Fibroblast of villous mesenchyme (primary cell): ENCODE results near the gene COBL. TPM values are rescaled to one million over a fixed set of nuclear protein-coding genes. Genes with fewer than 3 reads are reported as not detected.

ENCODE experiments used
- DNase-seq: peaks from one replicate; pipeline ENCODE4 v3.0.0-alpha.2; 2010; ENCODE audit warnings: low read depth
- H3K4me3 ChIP-seq: 2 replicates; pipeline ENCODE4 v1.5.1; 2011; ENCODE audit warnings: low read depth, mild to moderate bottlenecking, low read length
- total RNA-seq: library from RNA; depleted of rRNA; stranded (reverse); fragments of >200 nt; gene quantifications from 2 replicates; pipeline ENCODE4 v1.2.3, GENCODE V29; 2012
- TF ChIP-seq, protein P1 (sequence below): IDR thresholded peaks from 2 replicates; pipeline ENCODE4 v1.5.1; 2012; ENCODE audit warnings: low read depth, mild to moderate bottlenecking, low read length; ENCODE audit not compliant: insufficient read depth

Gene COBL
- total RNA-seq, 1 donor: not detected

DNA sequence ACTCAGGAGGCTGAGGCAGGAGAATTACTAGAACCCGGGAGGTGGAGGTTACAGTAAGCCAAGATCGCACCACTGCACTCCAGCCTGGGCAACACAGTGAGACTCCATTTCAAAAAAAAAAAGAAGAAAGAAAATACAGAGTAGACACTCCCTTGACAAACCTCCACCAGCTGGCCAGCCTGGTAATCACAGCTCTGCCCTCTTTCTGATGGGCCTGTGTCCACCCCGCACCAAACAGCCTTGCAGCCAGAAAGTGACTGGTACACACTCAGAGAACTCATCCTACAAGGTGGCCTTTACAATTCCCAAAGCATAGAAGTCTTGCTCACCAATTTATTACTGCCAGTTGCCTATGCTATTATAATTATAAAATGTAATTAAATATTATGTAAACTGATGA is 66.6 kb downstream of the COBL start:
- no peak for DNase-seq
- TF ChIP-seq, protein P1, sequence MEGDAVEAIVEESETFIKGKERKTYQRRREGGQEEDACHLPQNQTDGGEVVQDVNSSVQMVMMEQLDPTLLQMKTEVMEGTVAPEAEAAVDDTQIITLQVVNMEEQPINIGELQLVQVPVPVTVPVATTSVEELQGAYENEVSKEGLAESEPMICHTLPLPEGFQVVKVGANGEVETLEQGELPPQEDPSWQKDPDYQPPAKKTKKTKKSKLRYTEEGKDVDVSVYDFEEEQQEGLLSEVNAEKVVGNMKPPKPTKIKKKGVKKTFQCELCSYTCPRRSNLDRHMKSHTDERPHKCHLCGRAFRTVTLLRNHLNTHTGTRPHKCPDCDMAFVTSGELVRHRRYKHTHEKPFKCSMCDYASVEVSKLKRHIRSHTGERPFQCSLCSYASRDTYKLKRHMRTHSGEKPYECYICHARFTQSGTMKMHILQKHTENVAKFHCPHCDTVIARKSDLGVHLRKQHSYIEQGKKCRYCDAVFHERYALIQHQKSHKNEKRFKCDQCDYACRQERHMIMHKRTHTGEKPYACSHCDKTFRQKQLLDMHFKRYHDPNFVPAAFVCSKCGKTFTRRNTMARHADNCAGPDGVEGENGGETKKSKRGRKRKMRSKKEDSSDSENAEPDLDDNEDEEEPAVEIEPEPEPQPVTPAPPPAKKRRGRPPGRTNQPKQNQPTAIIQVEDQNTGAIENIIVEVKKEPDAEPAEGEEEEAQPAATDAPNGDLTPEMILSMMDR: no peak

DNA sequence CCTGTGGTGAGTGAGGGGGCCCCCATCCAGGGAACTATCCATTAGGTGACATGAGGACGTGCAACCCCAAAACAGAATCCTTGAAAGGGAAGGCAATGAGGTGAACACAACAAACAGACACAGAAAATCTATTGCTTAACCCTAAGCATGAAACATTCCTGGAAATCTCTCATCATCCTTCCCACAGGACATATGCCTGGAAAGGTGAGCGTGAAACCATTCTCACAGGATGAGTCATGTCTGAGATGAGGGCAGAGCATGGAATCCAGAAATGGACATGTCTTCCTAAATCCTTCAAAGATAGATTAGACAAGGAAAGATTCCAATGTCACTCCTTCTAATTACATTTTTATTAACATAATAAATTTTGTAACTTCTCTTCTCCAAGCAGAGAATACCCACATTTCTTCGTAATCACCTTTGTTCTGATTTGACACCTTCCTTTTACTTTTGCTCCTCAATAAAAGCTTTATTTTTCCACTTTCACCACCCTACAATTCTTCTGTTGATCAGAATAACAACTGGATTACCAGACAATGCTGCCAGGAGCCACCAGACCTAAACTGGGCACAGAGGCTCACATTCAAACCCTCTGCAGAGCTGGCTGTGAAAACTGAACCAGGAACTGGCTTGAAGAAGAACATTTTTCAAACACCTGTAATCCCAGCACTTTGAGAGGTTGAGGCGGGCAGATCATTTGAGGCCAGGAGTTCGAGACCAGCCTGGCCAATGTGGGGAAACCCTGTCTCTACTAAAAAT is 67.2 kb downstream of the COBL start:
- TF ChIP-seq, protein P1: no peak
- no peak overlapping the region for H3K4me3 ChIP-seq
- DNase-seq: no peak

More for the DNA sequence above, 66.6 kb downstream of the COBL start:
- H3K4me3 ChIP-seq: no peak overlapping the region

DNA sequence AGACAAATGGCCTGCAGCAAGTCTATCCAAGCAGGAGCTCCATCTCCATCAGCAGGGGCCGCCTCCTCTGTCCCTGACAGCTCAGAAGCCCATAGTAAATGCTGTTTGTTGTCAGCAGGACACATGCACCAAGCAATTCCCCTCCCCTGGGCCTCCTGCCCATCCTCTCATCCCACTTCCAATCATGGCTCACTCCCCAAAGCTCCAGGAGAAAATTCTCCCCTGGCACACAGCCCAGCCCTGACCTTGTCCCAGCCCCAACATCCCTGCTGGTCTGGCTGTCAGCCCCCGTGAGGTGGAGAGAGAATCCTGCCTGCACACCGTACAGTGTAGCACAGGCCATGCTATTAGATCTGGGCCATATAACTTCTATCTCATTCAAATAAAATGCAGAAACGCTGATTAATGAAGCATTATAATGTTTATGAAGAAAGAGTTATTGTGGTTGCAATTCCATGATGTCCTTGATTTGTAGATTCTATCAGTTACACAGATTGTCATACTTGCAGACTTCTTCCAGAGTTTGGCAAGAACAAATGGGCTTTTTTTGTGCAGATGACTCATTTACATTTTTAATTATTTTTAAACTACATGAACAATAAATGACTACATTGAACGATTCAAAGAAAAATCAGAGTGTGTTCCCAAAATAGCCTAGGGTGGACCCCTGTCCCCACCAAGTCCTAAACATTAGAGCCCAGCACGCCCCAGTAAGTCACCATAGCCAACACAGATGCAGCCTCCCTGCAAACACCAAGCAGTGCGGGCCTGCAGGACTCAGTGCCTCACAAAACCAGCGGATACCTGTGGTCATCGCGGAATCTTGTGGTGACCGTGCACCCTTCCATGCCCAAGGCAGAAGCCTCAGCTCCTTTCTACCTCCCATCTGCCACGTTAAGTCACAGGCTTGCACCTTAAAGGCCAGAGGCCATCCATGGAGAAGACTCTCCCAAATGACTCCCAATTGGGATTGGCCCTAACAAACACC is 70.1 kb downstream of the COBL start:
- TF ChIP-seq, protein P1: no peak
- no peak overlapping the region for H3K4me3 ChIP-seq
- no peak for DNase-seq

DNA sequence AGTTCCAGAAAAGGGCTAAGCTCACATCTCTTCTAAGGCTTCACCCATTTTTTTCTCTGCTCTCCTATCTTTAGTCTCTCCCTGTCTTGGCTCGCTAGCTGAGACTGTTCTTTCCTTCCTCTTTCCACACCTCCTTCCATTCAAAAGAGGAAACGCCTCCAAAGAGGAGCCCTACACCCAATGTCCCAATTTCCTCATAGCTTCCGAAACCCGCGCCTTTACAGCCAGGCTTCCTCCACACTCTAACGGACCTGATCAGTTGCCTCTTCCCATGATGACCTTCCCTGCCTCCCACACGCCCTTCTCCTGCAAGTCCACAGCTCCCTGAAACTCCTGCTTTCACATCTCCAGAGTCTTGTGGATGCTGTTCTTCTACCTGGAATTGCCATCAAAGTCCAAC is 71.7 kb downstream of the COBL start:
- TF ChIP-seq, protein P1: no peak
- no peak overlapping the region for H3K4me3 ChIP-seq
- DNase-seq: no peak

DNA sequence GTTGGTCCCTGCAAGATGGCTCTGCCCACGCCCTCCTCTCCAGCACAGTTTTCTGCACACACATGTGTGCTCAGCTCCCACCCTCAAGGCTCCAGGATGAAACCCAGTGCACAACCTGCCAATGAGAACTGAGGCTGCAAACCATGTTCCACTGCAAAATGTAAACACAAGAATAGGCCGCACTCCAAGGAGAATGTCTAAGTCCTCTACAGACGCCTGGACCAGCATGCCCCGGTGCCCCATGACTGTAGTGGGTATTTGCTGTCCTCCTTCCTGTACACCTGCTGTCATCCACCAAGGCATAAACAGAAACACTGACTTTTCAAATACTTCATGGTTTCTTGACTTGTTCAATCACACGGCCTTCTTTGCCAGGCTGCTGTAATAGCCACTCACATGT is 72.6 kb downstream of the COBL start:
- TF ChIP-seq, protein P1: no peak
- DNase-seq: no peak
- H3K4me3 ChIP-seq: no peak overlapping the region

DNA sequence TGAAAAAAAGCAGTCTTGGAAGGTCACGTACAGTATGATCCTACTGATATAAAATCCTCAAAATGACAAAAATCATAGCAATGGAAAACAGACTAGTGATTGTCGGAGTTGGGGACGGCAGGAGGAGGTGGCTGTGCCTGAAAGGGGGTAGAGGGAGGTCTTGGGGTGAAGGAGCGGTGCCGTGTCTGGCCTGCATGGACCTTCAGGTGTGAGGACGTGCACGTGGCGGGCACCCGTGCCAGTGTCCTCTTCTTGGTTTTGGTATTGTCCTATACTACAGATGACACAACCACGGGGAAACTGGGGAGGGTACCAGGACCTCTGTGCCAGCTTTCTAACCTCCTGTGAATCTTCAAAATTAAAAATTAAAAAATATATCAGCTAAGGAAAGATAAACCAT is 73.0 kb downstream of the COBL start:
- TF ChIP-seq, protein P1: no peak
- DNase-seq: no peak
- H3K4me3 ChIP-seq: no peak overlapping the region
